Measurements from ENCODE around the gene INSYN2A.

The INSYN2A gene, protein sequence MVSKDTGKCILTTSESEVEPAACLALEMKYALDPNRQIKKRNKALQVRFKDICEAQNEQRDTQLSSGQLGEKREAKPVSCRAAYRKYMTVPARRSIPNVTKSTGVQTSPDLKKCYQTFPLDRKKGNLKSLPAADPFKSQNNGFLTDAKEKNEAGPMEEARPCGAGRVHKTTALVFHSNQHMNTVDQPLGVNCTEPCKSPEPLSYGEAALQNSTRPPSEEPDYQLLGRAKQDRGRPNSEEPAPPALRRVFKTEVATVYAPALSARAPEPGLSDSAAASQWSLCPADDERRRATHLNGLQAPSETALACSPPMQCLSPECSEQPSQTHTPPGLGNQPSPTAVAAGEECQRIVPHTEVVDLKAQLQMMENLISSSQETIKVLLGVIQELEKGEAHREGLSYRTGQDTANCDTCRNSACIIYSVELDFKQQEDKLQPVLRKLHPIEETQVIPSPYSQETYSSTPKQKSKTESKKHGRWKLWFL

GRCh38 chr10:127196282-127197153 is at the start of gene INSYN2A:
INSYN2A (minus strand) TSS chr10:127196591; CDS start chr10:127176395, 20,196 bp downstream.
- no peak for DNase-seq

- DNase-seq = no peak
Measured at GRCh38 chr10:127245456-127245855, 49.1 kb upstream of the INSYN2A start.

DNA sequence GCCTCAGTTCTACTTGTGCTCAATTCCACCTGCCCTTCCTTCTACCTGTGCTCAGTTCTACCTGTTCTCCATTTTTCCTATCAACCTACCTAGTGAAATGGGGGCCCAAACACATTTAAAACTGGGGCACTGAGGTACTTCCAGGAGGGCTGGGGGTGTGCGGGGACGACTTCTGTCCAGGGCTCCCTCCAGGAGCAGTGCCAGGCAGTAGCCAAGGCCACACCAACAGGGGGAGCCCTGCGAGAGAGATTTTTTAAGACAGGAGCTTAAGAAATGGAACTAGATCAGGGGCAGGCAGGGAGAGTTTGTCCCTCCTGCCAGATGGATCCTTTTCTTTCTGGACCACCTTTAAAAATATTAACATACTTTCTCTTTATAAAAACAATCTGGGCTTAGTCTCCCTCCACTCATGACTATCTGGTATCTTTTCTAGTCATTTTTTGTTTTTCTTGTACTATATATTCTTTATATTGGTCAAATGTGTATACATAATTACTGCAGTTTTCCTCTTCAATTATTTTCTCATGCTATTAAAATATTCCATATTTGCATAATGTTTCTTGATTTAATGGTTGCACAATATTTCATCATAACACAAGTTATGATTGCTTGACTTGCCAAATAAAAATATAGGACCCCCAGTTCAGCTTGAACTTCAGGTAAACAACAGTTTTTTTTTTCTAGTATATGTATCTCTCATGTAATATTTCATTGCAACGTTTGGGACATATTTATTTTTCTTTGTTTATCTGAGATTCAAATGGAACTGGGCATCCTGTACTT is 47.3 kb upstream of the INSYN2A start:
- DNase-seq = no peak

DNA sequence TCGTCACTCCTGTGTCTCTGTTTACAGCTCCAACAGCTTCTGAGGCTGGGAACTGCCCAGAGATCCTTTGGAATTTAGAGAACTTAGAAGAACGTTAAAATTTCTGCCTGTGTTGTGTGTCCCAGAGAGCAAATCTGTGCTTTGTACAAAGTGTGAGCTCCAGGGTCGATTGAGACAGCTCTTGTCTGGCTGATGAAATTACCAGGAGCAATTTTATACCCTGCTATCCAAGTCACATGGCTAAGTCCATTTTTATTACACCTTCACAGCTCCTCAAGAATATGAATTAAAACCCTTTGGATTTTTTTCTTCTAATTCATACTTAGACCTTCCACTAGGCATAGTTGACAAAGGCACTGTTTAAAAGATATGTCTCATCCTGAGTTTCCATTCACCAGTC is 46.5 kb upstream of the INSYN2A start:
- no peak for DNase-seq

DNA sequence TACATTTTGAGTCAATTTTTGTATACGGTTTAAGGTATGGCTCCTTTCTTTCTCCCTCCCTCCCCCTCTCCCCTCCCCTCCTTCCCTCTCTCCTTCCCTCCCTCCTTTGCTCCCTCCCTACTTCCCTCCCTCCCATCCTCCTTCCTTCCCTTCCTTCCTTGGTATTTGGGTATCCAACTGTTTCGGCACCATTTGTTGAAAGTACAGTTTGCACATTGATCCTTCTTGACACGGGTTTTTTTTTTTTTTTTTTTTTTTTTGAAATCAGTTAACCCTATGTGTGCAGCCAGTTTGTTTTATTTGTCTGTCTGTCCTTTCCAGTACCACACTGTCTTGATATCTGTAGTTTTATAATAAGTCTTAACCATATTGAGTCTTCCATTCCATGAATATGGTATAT is 39.9 kb upstream of the INSYN2A start:
- DNase-seq = no peak

DNA sequence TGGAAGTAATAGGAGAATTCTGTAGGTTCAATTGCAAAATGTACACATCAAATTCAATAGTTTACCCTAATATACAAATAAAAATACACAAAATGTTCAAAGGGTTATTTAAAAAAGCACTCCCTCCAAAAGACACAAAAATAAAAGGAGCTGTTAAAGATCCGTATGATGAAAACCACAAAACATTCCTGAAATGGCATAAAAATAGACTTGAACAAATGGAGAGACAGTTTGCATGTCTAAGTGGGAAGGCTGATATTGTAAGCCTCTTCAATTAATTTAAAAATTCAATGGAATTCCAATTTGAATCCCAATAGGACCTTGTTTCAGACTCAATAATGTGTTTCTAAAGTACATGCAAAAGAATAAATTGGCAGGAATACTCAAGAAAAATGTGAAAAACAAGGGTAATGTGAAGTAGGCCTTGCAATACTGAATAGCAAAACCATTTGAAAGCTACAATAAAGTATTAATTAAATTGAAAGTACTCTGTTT is 38.0 kb upstream of the INSYN2A start:
- no peak for DNase-seq

GRCh38 chr10:127228195-127228787 is 31.9 kb upstream of the INSYN2A start:
- no peak for DNase-seq

DNA sequence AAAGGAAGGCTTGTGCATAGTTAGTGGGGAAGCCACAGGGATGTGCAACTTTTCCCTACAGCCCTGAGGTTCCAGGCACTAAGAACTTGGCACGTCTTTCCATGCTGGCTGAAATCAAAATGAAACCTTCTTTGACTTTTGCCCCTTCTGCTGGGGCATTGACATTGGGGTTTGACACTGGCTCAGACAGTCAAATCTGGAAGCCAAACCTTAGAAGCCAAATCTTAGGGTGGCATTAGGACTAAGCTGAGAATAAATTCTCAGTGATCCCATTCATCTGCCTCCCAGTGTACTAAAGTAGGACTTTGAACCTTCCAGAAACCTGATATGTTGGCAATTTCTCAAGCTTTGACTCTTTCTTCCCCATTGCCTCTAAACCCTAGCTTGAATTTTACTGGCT is 31.3 kb upstream of the INSYN2A start:
- no peak for DNase-seq

DNA sequence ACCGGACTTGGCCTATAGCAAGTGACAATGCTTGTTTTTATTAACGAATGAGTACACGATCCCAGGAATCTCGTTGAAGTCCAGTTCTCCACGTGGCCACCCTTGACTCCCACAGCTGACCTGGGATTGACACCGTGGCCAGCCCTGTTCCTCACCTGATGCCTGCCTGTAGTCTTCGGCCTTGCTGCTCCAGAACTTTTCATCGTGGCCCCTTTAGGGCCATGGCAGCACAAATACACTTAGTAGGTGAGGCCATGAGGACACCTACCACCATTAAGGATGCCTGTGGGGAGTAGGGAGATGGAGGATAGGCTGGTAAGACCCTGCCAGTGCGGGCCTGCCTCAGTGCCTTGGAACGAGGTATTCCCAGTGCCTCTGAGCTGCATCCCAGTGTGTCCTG is 30.6 kb upstream of the INSYN2A start:
- DNase-seq = no peak

GRCh38 chr10:127221281-127221680 is 24.9 kb upstream of the INSYN2A start:
- no peak for DNase-seq

DNA sequence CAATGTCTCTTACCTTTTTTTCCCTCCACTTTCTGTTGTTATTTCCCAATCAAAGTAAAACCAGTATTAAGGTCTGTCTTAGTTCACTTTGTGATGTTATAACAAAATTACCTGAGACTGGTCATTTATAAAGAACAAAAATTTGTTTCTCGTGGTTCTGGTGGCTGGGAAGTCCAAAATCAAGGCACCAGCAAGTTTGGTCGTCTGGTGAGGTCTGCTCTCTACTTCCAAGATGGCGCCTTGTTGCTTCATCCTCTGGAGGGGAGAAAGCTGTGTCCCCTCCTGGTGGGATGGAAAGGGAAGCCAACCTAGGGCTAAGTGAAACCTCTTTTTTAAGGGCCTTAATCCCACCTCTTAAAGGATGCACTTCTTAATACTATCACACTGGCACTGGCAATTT is 22.3 kb upstream of the INSYN2A start:
- DNase-seq = no peak

GRCh38 chr10:127216786-127217185 is 20.4 kb upstream of the INSYN2A start:
- DNase-seq = peak; percentile 16

DNA sequence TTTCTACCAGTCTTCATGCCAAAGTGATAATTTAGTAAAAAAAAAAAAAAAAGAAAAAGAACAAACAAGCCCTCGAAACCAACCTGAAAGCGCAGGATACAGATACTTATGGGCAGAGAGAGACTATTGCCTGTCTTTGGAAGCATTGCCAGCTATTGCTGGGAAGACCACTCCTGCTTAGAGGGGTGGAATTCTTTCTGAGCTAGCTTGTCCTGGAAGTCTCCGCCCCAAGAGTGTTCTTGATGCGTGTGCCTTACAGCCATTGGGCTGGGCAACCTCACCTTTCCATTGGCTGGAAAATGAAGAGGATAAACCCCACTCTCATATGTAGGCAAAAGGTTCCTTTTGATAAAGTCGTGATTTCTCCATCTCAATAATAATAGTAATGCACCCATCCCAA is 19.9 kb upstream of the INSYN2A start:
- no peak for DNase-seq

- DNase-seq = peak; percentile 2
Measured at GRCh38 chr10:127215866-127216265, 19.5 kb upstream of the INSYN2A start.

DNA sequence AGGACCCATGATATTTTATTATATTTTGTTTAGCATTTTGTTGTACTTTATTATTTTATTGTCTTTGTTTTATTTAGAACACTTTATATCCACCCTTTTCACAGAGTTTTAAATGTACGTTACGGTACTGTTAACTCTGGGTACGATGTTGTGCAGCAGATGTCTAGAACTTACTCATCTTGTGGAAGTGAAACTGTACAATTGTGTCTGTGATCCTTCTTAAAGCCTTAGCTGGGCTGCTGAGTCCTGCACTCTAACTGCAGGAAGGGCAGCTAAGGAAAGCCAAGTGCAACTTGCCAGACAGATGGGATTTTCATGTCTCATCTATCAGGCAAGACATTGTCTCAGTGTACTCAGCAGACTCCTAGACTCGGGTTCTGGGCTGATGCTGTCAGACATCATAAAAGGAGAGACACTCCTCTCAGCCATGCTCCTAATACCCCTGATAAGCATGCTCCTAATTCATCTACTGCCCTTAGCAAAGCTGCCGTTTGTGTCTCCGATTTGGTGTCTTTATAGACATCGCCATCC is 14.6 kb upstream of the INSYN2A start:
- DNase-seq = no peak

GRCh38 chr10:127207081-127207480 is 10.7 kb upstream of the INSYN2A start:
- no peak for DNase-seq

DNA sequence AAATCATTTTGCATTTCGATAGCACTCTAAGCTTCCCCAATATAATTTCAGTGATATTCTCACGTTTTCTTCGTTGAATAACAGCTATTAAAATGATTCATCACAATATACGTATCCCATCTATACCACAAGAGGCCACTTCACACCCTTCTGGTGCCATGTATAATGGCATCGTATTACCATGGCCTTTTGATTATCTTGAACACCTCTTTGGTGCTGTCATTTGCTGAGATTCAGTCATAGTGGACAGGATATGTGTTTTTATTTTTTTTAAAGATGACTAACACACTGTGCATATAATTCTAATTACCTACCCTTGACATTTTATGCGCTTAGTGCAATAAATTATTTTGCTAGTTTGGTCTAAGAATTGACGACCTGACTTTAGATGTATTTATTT is 6.7 kb upstream of the INSYN2A start:
- DNase-seq = peak; percentile 22

DNA sequence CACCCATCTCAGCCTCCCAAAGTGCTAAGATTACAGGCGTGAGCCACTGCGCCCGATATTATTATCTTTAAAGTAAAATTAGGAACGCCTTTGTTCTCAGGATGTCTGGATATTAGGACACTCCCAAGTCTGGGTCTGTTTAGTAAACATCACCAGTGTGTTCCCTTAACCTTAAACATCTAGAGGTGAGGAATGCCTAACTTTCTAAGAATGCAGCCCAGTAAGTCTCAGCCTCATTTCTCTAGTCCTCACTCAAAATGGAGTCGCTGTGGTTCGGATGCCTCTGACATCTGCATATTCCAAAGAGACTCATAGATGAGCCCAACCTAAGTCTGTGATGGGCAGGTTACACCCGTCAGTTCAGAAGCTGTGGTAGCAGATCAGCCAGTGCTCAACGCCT is 4.3 kb upstream of the INSYN2A start:
- no peak for DNase-seq

DNA sequence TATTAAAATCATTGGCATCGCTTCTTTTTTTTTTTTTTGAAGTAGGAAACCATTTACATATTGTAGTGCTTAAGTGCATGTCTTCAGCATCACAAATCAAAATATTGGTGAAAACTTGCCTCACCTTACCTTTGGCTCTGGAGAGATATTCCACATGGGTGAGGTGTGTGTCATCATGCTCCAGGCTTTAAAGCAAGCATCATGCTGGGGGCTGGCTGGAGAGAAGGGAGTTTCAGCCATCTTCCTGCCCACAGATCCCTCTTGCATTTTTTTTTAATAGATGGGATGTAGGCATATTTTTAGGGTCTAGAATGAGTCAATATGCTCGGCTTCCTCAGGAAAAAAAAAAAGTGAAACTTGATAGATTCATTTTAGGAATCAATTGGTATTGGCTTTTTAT is 2.3 kb upstream of the INSYN2A start:
- no peak for DNase-seq

- DNase-seq = peak; percentile 45
Measured at GRCh38 chr10:127198307-127198706, 1.9 kb upstream of the INSYN2A start.

GRCh38 chr10:127197154-127197432 is 702 bp upstream of the INSYN2A start:
- no peak for DNase-seq

DNA sequence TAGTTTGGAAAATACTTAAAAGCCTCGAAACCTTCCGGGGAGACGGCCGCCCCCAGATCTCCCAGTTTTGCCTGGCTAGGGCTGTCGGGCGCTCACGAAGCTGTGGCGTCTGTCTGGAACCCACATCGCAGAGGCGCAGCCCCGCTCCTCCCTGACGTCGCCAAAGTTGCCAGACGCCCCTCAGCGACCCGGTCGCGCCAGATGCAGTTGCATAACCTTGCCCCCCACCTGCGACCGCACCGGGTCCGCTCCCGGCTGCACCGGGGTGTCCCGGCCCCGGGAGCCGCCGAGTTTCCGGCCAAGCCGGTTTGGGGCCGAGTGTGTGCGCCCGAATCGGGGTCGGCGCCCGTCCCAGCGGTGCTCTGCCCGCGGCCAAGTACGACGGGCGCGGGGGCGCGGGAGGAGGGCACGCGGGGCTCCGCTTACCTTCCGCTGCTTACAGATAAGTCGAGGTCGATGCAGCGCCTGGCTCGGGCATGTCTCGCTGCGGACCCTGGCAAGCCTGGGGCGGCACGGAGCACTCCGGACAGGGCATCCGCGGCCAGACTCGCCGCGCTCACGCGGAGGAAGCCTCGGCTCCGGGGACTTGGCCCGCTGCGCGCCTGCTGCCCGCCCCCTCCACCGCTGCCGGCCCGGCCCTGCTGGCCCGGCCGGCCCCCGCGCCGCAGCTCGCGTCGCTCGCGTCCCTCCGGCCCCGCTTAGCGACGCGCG is 665 bp downstream of the INSYN2A start:
- no peak for DNase-seq
